H9 (cell line): Measurements from ENCODE around the gene NUBP1. TPM values are rescaled to one million over a fixed set of nuclear protein-coding genes. Genes with fewer than 3 reads are reported as not detected.
A peak's percentile ranks its signal among the peaks of the same experiment; 100 is the strongest.

Source experiments
- DNase-seq: peaks from one replicate; pipeline ENCODE4 v3.0.0-alpha.2; 2017
- H2AFZ ChIP-seq: one replicate; pipeline ENCODE4 v1.6.1; 2013; ENCODE audit warnings: mild to moderate bottlenecking, low read length, control low read depth, moderate library complexity
- H2AK5ac ChIP-seq: 2 replicates; pipeline ENCODE4 v1.6.1; 2013; ENCODE audit warnings: low read length, control low read depth, mixed read lengths; ENCODE audit not compliant: insufficient read length
- H2BK120ac ChIP-seq: one replicate; pipeline ENCODE4 v1.6.1; 2013; ENCODE audit warnings: low read depth, mild to moderate bottlenecking, low read length, control low read depth, inconsistent platforms; ENCODE audit not compliant: poor library complexity, severe bottlenecking
- H2BK12ac ChIP-seq: 2 replicates; pipeline ENCODE4 v1.6.1; 2013; ENCODE audit warnings: low read length, control low read depth, mixed read lengths, low read depth; ENCODE audit not compliant: insufficient read length
- H2BK15ac ChIP-seq: 2 replicates; pipeline ENCODE4 v1.6.1; 2013; ENCODE audit warnings: low read depth, low read length, control low read depth
- H2BK20ac ChIP-seq: one replicate; pipeline ENCODE4 v1.6.1; 2013; ENCODE audit warnings: low read depth, mild to moderate bottlenecking, low read length, control low read depth, inconsistent platforms; ENCODE audit not compliant: poor library complexity, severe bottlenecking
- H2BK5ac ChIP-seq: 2 replicates; pipeline ENCODE4 v1.6.1; 2013; ENCODE audit warnings: low read length, control low read depth, mixed read lengths; ENCODE audit not compliant: insufficient read length
- H3K14ac ChIP-seq: 2 replicates; pipeline ENCODE4 v1.6.1; 2013; ENCODE audit warnings: low read length, control low read depth; ENCODE audit not compliant: insufficient read depth
- H3K18ac ChIP-seq: 2 replicates; pipeline ENCODE4 v1.6.1; 2013; ENCODE audit warnings: low read depth, mild to moderate bottlenecking, mixed read lengths, low read length, control low read depth; ENCODE audit not compliant: insufficient read length
- H3K23ac ChIP-seq: 2 replicates; pipeline ENCODE4 v1.6.1; 2013; ENCODE audit warnings: low read length, control low read depth, mixed read lengths, low read depth; ENCODE audit not compliant: insufficient read length
- H3K23me2 ChIP-seq: 2 replicates; pipeline ENCODE4 v1.6.1; 2013; ENCODE audit warnings: low read depth, mild to moderate bottlenecking, mixed read lengths, low read length, control low read depth; ENCODE audit not compliant: insufficient read length, poor library complexity, severe bottlenecking
- H3K27ac ChIP-seq: 2 replicates; pipeline ENCODE4 v1.5.1; 2013; ENCODE audit warnings: low read length, control low read depth, mixed read lengths, low read depth; ENCODE audit not compliant: insufficient read length
- H3K27me3 ChIP-seq: 2 replicates; pipeline ENCODE4 v1.6.1; 2013; ENCODE audit warnings: low read length, control low read depth, inconsistent platforms; ENCODE audit not compliant: insufficient read depth
- H3K4ac ChIP-seq: 2 replicates; pipeline ENCODE4 v1.6.1; 2013; ENCODE audit warnings: low read depth, mild to moderate bottlenecking, control low read depth, inconsistent platforms, low read length, moderate library complexity
- H3K4me1 ChIP-seq: 2 replicates; pipeline ENCODE4 v1.6.1; 2013; ENCODE audit warnings: low read length, control low read depth, inconsistent platforms; ENCODE audit not compliant: insufficient read depth
- H3K4me2 ChIP-seq: 2 replicates; pipeline ENCODE4 v1.6.1; 2013; ENCODE audit warnings: low read length, control low read depth, mixed read lengths; ENCODE audit not compliant: insufficient read length, insufficient read depth
- H3K56ac ChIP-seq: 2 replicates; pipeline ENCODE4 v1.6.1; 2013; ENCODE audit warnings: low read depth, mild to moderate bottlenecking, mixed read lengths, low read length, control low read depth; ENCODE audit not compliant: insufficient read length
- H3K79me1 ChIP-seq: 2 replicates; pipeline ENCODE4 v1.6.1; 2013; ENCODE audit warnings: low read depth, mild to moderate bottlenecking, moderate library complexity, low read length, control low read depth, inconsistent platforms; ENCODE audit not compliant: insufficient read depth, poor library complexity, severe bottlenecking
- H3K79me2 ChIP-seq: 2 replicates; pipeline ENCODE4 v1.6.1; 2013; ENCODE audit warnings: low read length, control low read depth, inconsistent platforms; ENCODE audit not compliant: insufficient read depth
- H3K9ac ChIP-seq: 2 replicates; pipeline ENCODE4 v1.6.1; 2013; ENCODE audit warnings: low read length, control low read depth, mixed read lengths; ENCODE audit not compliant: insufficient read length; ENCODE audit errors: extremely low read depth
- H3K9me3 ChIP-seq: one replicate; pipeline ENCODE4 v1.6.1; 2013; ENCODE audit warnings: low read depth, low read length, inconsistent platforms; ENCODE audit not compliant: control insufficient read depth
- H3T11ph ChIP-seq: one replicate; pipeline ENCODE4 v1.6.1; 2013; ENCODE audit warnings: mild to moderate bottlenecking, low read length, control low read depth, inconsistent platforms
- H4K20me1 ChIP-seq: one replicate; pipeline ENCODE4 v1.6.1; 2013; ENCODE audit not compliant: control insufficient read depth, insufficient read length, insufficient read depth
- H4K5ac ChIP-seq: 2 replicates; pipeline ENCODE4 v1.6.1; 2013; ENCODE audit warnings: low read depth, mild to moderate bottlenecking, mixed read lengths, low read length, control low read depth; ENCODE audit not compliant: insufficient read length
- H4K8ac ChIP-seq: replicated peaks from 2 replicates; pipeline ENCODE4 v1.6.1; 2013; ENCODE audit warnings: low read length, control low read depth, mixed read lengths, low read depth; ENCODE audit not compliant: insufficient read length
- H4K91ac ChIP-seq: 2 replicates; pipeline ENCODE4 v1.6.1; 2013; ENCODE audit warnings: low read depth, mild to moderate bottlenecking, moderate library complexity, mixed read lengths, low read length, control low read depth; ENCODE audit not compliant: insufficient read length
- H3K27ac Mint-ChIP-seq, 3 experiments: 2 replicates in 2 of 3; 3 replicates in 1 of 3; pipeline ENCODE4 v1.8.0; 2020 to 2021; ENCODE audit warnings: mixed read lengths in 3 of 3, mild to moderate bottlenecking in 1 of 3, moderate library complexity in 1 of 3
- H3K27me3 Mint-ChIP-seq: 2 replicates; pipeline ENCODE4 v1.8.0; 2021; ENCODE audit warnings: low read depth, mild to moderate bottlenecking, moderate library complexity, mixed read lengths
- H3K36me3 Mint-ChIP-seq, 3 experiments: 2 replicates in 2 of 3; 3 replicates in 1 of 3; pipeline ENCODE4 v1.8.0; 2020 to 2021; ENCODE audit warnings: low read depth in 3 of 3, mixed read lengths in 3 of 3; ENCODE audit not compliant: insufficient read depth in 1 of 3
- H3K4me1 Mint-ChIP-seq, 2 experiments: 2 replicates each; pipeline ENCODE4 v1.8.0; 2020; ENCODE audit warnings: mixed read lengths in 2 of 2
- H3K4me3 Mint-ChIP-seq, 2 experiments: 2 replicates in 1 of 2; 3 replicates in 1 of 2; pipeline ENCODE4 v1.8.0; 2020 to 2021; ENCODE audit warnings: mild to moderate bottlenecking in 2 of 2, mixed read lengths in 2 of 2, moderate library complexity in 1 of 2
- H3K9me3 Mint-ChIP-seq, 2 experiments: 2 replicates in 1 of 2; 3 replicates in 1 of 2; pipeline ENCODE4 v1.8.0; 2020; ENCODE audit warnings: mild to moderate bottlenecking in 2 of 2, mixed read lengths in 2 of 2, moderate library complexity in 1 of 2
- WGBS: extraction: QIAGEN DNeasy Blood & Tissue Kit; methylation state at CpG from one replicate; pipeline ENCODE4 v1.1.7; 2013; ENCODE audit warnings: missing lambda C conversion rate, low lambda C conversion rate, mixed read lengths; ENCODE audit not compliant: insufficient read length; ENCODE audit errors: extremely low coverage; 5-methylcytosine and 5-hydroxymethylcytosine counted together
- total RNA-seq: library from RNA; stranded (reverse); gene quantifications from 2 replicates; pipeline ENCODE4 v1.2.1, GENCODE V29; 2021
- TF ChIP-seq, protein P1 (sequence below): fragments of 200-600 bp; sonication (generic); conservative IDR thresholded peaks from 3 replicates; pipeline ENCODE4 v1.8.0; 2021; ENCODE audit warnings: antibody characterized with exemption, mild to moderate bottlenecking

NUBP1 gene
- total RNA-seq, 1 experiment from 2014 or later: 36.5 TPM

DNA sequence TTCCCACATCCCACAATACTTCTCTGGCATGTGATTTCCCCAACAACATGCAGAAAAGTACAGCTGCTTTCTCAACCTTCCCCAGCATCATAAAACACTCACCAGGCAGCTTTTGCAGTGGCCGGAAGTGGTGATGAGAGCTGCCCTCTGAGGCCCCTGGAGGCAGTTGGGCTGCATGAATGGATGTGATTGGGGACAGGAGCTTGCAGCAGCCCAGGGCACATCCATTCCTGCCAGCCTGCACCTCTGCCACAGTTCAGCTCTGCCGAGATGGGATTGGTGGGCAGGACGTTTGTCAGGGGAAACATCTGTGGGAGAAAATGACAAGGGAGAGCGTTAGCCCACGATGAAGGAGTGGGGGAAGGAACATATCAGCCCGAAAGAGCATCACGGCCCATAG lies 19.8 kb downstream of the NUBP1 start:
- H3K56ac ChIP-seq: no peak overlapping the region
- no peak overlapping the region for H3K27ac ChIP-seq
- H4K20me1 ChIP-seq: no peaks in the 10 kb centered on the region
- H2AK5ac ChIP-seq: no peak overlapping the region
- no peak overlapping the region for H3K4ac ChIP-seq
- TF ChIP-seq, protein P1, sequence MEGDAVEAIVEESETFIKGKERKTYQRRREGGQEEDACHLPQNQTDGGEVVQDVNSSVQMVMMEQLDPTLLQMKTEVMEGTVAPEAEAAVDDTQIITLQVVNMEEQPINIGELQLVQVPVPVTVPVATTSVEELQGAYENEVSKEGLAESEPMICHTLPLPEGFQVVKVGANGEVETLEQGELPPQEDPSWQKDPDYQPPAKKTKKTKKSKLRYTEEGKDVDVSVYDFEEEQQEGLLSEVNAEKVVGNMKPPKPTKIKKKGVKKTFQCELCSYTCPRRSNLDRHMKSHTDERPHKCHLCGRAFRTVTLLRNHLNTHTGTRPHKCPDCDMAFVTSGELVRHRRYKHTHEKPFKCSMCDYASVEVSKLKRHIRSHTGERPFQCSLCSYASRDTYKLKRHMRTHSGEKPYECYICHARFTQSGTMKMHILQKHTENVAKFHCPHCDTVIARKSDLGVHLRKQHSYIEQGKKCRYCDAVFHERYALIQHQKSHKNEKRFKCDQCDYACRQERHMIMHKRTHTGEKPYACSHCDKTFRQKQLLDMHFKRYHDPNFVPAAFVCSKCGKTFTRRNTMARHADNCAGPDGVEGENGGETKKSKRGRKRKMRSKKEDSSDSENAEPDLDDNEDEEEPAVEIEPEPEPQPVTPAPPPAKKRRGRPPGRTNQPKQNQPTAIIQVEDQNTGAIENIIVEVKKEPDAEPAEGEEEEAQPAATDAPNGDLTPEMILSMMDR: no peak
- no peak for DNase-seq
- no peak overlapping the region for H3K4me2 ChIP-seq
- no peaks in the 10 kb centered on the region for H3K23me2 ChIP-seq
- no peaks in the 10 kb centered on the region for H3K9me3 ChIP-seq
- Mint-ChIP-seq H3K27ac (peak overlapping the region in 1 of 3 experiments; percentile 44; a peak in 1 of 7 replicates), H3K36me3 (peaks cover 25 to 76% (median 58%) of the 10 kb centered on the region in 3 experiments; a peak in 6 of 7 replicates), H3K4me3 (no peak overlapping the region), H3K4me1 (no peaks in the 10 kb centered on the region), H3K9me3 (peaks cover 0 to 2% of the 10 kb centered on the region in 2 experiments; a peak in 1 of 5 replicates), H3K27me3 (no peaks in the 10 kb centered on the region)
- H2BK120ac ChIP-seq: no peak overlapping the region
- no peak overlapping the region for H3K14ac ChIP-seq
- no peak overlapping the region for H3K23ac ChIP-seq
- H2BK20ac ChIP-seq: no peak overlapping the region
- no peak overlapping the region for H3K18ac ChIP-seq
- H2BK15ac ChIP-seq: no peak overlapping the region
- H2AFZ ChIP-seq: no peak overlapping the region
- no peaks in the 10 kb centered on the region for H3K79me2 ChIP-seq
- WGBS: no CpG with 5 or more reads among the region's 7 CpGs
- no peak overlapping the region for H4K8ac ChIP-seq
- H4K91ac ChIP-seq: no peak overlapping the region
- H4K5ac ChIP-seq: no peak overlapping the region
- H3K79me1 ChIP-seq: no peaks in the 10 kb centered on the region
- H2BK5ac ChIP-seq: no peak overlapping the region
- no peak overlapping the region for H3K9ac ChIP-seq
- no peaks in the 10 kb centered on the region for H3K4me1 ChIP-seq
- no peaks in the 10 kb centered on the region for H3K27me3 ChIP-seq
- H3T11ph ChIP-seq: no peak overlapping the region
- no peak overlapping the region for H2BK12ac ChIP-seq
